ENCODE results near the gene C3orf70.
"Not testable (repeated sequence)": the region's sequence is repeated elsewhere in the genome, so short reads cannot be mapped to it uniquely, and the experiment has no call there.

C3orf70 gene

GRCh38 chr3:185145511-185145910 lies 7.3 kb downstream of the C3orf70 start:
- no peaks in the 10 kb centered on the region for H3K4me1 ChIP-seq (ENCODE audit: control insufficient read depth, insufficient read depth, low read length)
- H3K9ac ChIP-seq (ENCODE audit: low read length) = no peak overlapping the region
- H3K27me3 ChIP-seq (ENCODE audit: control insufficient read depth, insufficient read depth, low read length) = peaks cover 28% of the 10 kb centered on the region
- H3K9me3 ChIP-seq (ENCODE audit: control insufficient read depth, low read length) = no peaks in the 10 kb centered on the region
- no peaks in the 10 kb centered on the region for H3K36me3 ChIP-seq (ENCODE audit: control insufficient read depth, insufficient read depth, low read length)
- no peak overlapping the region for H3K4me3 ChIP-seq (ENCODE audit: low read length)

- peaks cover 25% of the 10 kb centered on the region for H3K27me3 ChIP-seq (ENCODE audit: control insufficient read depth, insufficient read depth, low read length)
- H3K9ac ChIP-seq (ENCODE audit: low read length) = no peak overlapping the region
- no peaks in the 10 kb centered on the region for H3K4me1 ChIP-seq (ENCODE audit: control insufficient read depth, insufficient read depth, low read length)
- no peaks in the 10 kb centered on the region for H3K9me3 ChIP-seq (ENCODE audit: control insufficient read depth, low read length)
- no peak overlapping the region for H3K4me3 ChIP-seq (ENCODE audit: low read length)
- no peaks in the 10 kb centered on the region for H3K36me3 ChIP-seq (ENCODE audit: control insufficient read depth, insufficient read depth, low read length)
These were observed 8.1 kb downstream of the C3orf70 start for GRCh38 chr3:185144784-185145183.

DNA sequence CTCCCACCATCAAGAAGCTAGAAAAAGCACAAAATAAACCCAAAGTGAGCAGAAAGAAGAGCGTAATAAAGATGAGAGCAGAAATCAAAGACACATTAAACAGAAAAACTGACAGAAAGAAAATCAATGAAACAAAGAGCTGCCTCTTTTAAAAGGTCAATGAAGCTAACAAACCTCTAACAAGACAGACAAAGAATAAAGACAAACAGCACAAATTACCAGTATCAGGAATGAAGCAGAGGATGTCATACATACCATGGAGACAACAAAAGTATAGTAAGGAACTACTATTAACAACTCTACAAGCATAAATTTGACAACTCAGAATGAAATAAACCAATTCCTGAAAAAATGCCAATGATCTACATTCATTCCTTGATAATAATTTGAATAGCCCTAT lies 15.0 kb downstream of the C3orf70 start:
- Histone ChIP-seq H3K4me3 (ENCODE audit: low read length) (no peak overlapping the region), H3K27me3 (ENCODE audit: control insufficient read depth, insufficient read depth, low read length) (no peaks in the 10 kb centered on the region), H3K9me3 (ENCODE audit: control insufficient read depth, low read length) (no peaks in the 10 kb centered on the region), H3K36me3 (ENCODE audit: control insufficient read depth, insufficient read depth, low read length) (no peaks in the 10 kb centered on the region), H3K4me1 (ENCODE audit: control insufficient read depth, insufficient read depth, low read length) (no peaks in the 10 kb centered on the region), H3K9ac (ENCODE audit: low read length) (no peak overlapping the region)

GRCh38 chr3:185134509-185134908 lies 18.4 kb downstream of the C3orf70 start:
- H3K36me3 ChIP-seq (ENCODE audit: control insufficient read depth, insufficient read depth, low read length) = no peaks in the 10 kb centered on the region
- H3K27me3 ChIP-seq (ENCODE audit: control insufficient read depth, insufficient read depth, low read length) = no peaks in the 10 kb centered on the region
- H3K9ac ChIP-seq (ENCODE audit: low read length) = no peak overlapping the region
- H3K9me3 ChIP-seq (ENCODE audit: control insufficient read depth, low read length) = no peaks in the 10 kb centered on the region
- no peak overlapping the region for H3K4me3 ChIP-seq (ENCODE audit: low read length)
- H3K4me1 ChIP-seq (ENCODE audit: control insufficient read depth, insufficient read depth, low read length) = no peaks in the 10 kb centered on the region

DNA sequence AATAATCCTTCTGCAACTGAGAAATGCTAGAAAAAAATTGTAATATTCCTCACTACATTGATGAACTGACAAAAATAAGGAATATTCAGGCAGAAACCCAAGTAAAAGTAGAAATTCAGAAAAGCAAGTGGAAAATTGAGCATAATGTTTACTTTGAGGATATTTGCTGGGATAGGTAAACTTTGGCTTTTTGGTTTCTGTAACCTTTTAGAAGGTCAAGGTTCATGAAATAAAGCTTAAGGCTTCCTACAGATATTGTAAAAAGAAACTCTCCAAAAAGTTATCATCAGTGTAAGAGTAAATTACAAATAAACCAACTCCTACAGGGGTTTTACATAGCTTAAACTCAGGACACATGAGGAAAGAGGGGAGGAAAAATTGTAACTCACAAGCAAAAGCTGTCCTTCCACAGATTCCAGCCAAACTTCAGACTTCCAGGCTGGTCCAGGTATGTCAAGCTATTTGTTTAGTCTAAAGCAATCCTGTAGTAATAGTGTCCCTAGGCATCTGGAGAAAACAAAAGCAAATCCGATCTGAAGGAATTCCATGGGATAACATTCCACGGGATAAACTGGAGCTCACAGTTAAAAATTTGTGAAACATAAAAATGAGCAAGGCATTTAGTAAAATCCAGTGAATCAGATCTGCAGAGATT lies 21.1 kb downstream of the C3orf70 start:
- no peak overlapping the region for H3K9ac ChIP-seq (ENCODE audit: low read length)
- no peaks in the 10 kb centered on the region for H3K36me3 ChIP-seq (ENCODE audit: control insufficient read depth, insufficient read depth, low read length)
- no peaks in the 10 kb centered on the region for H3K9me3 ChIP-seq (ENCODE audit: control insufficient read depth, low read length)
- no peak overlapping the region for H3K4me3 ChIP-seq (ENCODE audit: low read length)
- no peaks in the 10 kb centered on the region for H3K27me3 ChIP-seq (ENCODE audit: control insufficient read depth, insufficient read depth, low read length)
- H3K4me1 ChIP-seq (ENCODE audit: control insufficient read depth, insufficient read depth, low read length) = no peaks in the 10 kb centered on the region

- Histone ChIP-seq H3K4me1 (ENCODE audit: control insufficient read depth, insufficient read depth, low read length) (no peaks in the 10 kb centered on the region), H3K9me3 (ENCODE audit: control insufficient read depth, low read length) (no peaks in the 10 kb centered on the region), H3K36me3 (ENCODE audit: control insufficient read depth, insufficient read depth, low read length) (no peaks in the 10 kb centered on the region)
These were observed 23.8 kb downstream of the C3orf70 start for GRCh38 chr3:185129083-185129482.

GRCh38 chr3:185126201-185126600 lies 26.7 kb downstream of the C3orf70 start:
- no peak overlapping the region for H3K9ac ChIP-seq (ENCODE audit: low read length)
- no peaks in the 10 kb centered on the region for H3K4me1 ChIP-seq (ENCODE audit: control insufficient read depth, insufficient read depth, low read length)
- no peaks in the 10 kb centered on the region for H3K27me3 ChIP-seq (ENCODE audit: control insufficient read depth, insufficient read depth, low read length)

More at GRCh38 chr3:185129083-185129482, 23.8 kb downstream of the C3orf70 start:
- H3K27me3 ChIP-seq (ENCODE audit: control insufficient read depth, insufficient read depth, low read length) = no peaks in the 10 kb centered on the region
- H3K9ac ChIP-seq (ENCODE audit: low read length) = no peak overlapping the region
- H3K4me3 ChIP-seq (ENCODE audit: low read length) = no peak overlapping the region

DNA sequence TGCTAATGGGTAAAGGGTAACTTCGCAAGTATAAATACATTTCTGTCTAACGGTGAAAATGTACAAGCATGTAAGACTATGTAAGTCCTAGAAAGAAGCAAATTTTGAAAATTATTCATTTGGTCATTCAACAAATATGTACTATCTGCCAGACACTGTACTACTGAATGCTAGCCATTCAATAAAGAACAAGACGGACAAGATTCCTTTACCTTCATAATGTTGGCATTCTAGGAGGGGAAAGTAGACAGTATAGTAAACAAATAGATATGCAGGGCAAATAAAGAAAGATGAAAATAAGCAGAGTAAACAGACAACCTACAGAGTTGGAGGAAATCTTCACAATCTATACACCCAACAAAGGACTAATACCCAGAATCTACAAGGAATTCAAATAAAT lies 32.7 kb downstream of the C3orf70 start:
- Histone ChIP-seq H3K9ac (ENCODE audit: low read length) (no peak overlapping the region), H3K4me1 (ENCODE audit: control insufficient read depth, insufficient read depth, low read length) (no peaks in the 10 kb centered on the region), H3K4me3 (ENCODE audit: low read length) (no peak overlapping the region), H3K36me3 (ENCODE audit: control insufficient read depth, insufficient read depth, low read length) (no peaks in the 10 kb centered on the region), H3K27me3 (ENCODE audit: control insufficient read depth, insufficient read depth, low read length) (no peaks in the 10 kb centered on the region), H3K9me3 (ENCODE audit: control insufficient read depth, low read length) (no peaks in the 10 kb centered on the region)

More at GRCh38 chr3:185126201-185126600, 26.7 kb downstream of the C3orf70 start:
- no peaks in the 10 kb centered on the region for H3K9me3 ChIP-seq (ENCODE audit: control insufficient read depth, low read length)
- H3K36me3 ChIP-seq (ENCODE audit: control insufficient read depth, insufficient read depth, low read length) = no peaks in the 10 kb centered on the region
- no peak overlapping the region for H3K4me3 ChIP-seq (ENCODE audit: low read length)

DNA sequence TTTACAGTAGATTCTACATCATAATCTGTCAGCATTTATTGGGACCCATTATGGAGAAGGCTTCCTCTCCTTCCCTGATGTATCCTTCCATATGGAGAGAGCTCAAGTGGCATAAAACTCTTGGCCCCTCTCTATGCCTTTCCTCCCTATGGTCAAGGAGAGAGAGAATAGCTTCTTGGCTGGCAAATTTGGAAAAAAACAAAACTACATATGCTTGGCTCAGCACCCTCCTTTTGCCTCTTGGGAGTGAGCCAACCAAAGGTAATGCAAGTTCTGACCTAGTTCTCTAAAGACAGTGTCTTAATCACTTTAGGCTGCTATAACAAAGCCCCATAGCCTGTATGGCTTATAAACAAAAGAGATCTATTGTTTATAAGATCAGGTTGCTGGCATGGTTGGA lies 37.5 kb downstream of the C3orf70 start:
- Histone ChIP-seq H3K36me3 (ENCODE audit: control insufficient read depth, insufficient read depth, low read length) (no peaks in the 10 kb centered on the region), H3K4me3 (ENCODE audit: low read length) (no peak overlapping the region), H3K9me3 (ENCODE audit: control insufficient read depth, low read length) (no peaks in the 10 kb centered on the region), H3K4me1 (ENCODE audit: control insufficient read depth, insufficient read depth, low read length) (no peaks in the 10 kb centered on the region), H3K9ac (ENCODE audit: low read length) (no peak overlapping the region), H3K27me3 (ENCODE audit: control insufficient read depth, insufficient read depth, low read length) (no peaks in the 10 kb centered on the region)

- Histone ChIP-seq H3K36me3 (ENCODE audit: control insufficient read depth, insufficient read depth, low read length) (no peaks in the 10 kb centered on the region), H3K4me3 (ENCODE audit: low read length) (no peak overlapping the region), H3K9me3 (ENCODE audit: control insufficient read depth, low read length) (no peaks in the 10 kb centered on the region), H3K4me1 (ENCODE audit: control insufficient read depth, insufficient read depth, low read length) (no peaks in the 10 kb centered on the region), H3K9ac (ENCODE audit: low read length) (no peak overlapping the region), H3K27me3 (ENCODE audit: control insufficient read depth, insufficient read depth, low read length) (no peaks in the 10 kb centered on the region)
These were observed 38.1 kb downstream of the C3orf70 start for GRCh38 chr3:185114756-185115155.

GRCh38 chr3:185112186-185112585 lies 40.7 kb downstream of the C3orf70 start:
- H3K36me3 ChIP-seq (ENCODE audit: control insufficient read depth, insufficient read depth, low read length) = no peaks in the 10 kb centered on the region
- no peak overlapping the region for H3K9ac ChIP-seq (ENCODE audit: low read length)
- H3K27me3 ChIP-seq (ENCODE audit: control insufficient read depth, insufficient read depth, low read length) = no peaks in the 10 kb centered on the region
- no peaks in the 10 kb centered on the region for H3K9me3 ChIP-seq (ENCODE audit: control insufficient read depth, low read length)
- H3K4me1 ChIP-seq (ENCODE audit: control insufficient read depth, insufficient read depth, low read length) = no peaks in the 10 kb centered on the region
- H3K4me3 ChIP-seq (ENCODE audit: low read length) = no peak overlapping the region

DNA sequence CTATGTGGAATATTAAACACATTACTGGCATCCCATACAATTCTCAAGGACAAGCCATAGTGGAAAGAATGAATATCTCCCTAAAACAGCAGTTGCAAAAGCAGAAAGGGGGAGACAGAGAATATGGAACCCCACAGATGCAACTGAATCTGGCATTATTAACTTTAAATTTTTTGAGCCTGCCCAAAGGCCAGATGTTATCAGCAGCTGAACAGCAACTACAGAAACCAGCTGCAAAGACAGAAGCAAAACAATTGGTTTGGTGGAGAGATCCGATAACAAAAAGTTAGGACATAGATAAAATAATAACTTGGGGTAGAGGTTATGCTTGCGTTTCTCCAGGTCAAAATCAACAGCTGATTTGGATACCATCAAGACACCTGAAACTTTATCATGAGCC lies 43.8 kb downstream of the C3orf70 start:
- H3K4me3 ChIP-seq (ENCODE audit: low read length); H3K36me3 ChIP-seq (ENCODE audit: control insufficient read depth, insufficient read depth, low read length); H3K9ac ChIP-seq (ENCODE audit: low read length); H3K4me1 ChIP-seq (ENCODE audit: control insufficient read depth, insufficient read depth, low read length); H3K27me3 ChIP-seq (ENCODE audit: control insufficient read depth, insufficient read depth, low read length); H3K9me3 ChIP-seq (ENCODE audit: control insufficient read depth, low read length): not testable (repeated sequence)
